Measurements from ENCODE around the gene PLD1. TPM values are rescaled to one million over a fixed set of nuclear protein-coding genes. Genes with fewer than 3 reads are reported as not detected.

The PLD1 gene
- total RNA-seq, 1 experiment from 2014 or later = 32.5 TPM

DNA sequence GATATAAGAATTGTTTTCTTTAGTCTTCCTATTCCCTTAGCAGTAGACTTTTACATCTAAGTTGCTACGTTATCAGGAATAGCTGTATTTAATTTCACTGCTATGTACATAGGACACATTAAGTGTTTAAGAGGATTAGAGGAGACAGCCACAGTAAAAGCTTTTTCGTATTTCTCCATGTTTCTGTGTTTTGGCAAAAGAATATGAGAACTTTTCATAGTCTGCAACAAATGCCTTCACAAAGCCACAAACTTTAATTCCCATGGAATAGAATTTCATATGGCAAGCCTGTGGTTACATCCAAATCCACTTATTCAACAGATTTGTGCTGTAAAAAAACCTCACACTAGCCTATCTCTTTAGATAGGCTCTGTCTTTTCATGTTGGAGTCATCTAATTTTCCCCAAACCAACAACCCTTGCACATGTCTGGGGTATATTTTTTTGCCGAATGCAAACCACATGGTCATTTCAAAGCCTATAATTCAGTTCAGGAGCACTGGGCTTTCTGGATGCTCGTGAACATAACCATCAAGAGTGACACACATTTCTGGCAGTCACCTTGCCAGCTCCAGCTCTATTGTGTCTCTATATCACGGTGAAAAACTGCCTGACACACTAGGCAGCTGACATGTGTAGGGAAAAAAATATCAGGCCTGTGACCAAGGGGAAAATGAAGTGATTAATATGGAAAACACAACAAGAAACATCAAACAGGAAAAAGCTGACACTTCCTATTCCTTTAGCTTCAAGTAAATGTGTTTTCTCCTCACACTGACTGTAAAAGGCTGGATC is 19.2 kb downstream of the PLD1 start:
- Histone ChIP-seq H3K9me2 (ENCODE audit: insufficient read depth) (no peaks in the 10 kb centered on the region), H2AFZ (no peak overlapping the region), H4K20me1 (ENCODE audit: insufficient read depth) (no peaks in the 10 kb centered on the region), H3K27me3 (ENCODE audit: insufficient read depth, low read depth) (no peaks in the 10 kb centered on the region), H3K27ac (peak overlapping the region; percentile 61), H3K4me1 (replicated peaks; ENCODE audit: insufficient read depth) (peaks cover 41% of the 10 kb centered on the region), H3K79me2 (ENCODE audit: low read depth) (peaks cover 23% of the 10 kb centered on the region; the same call in 1 of the 2 replicates), H3F3A (ENCODE audit: insufficient read depth, low read depth) (peaks cover 19% of the 10 kb centered on the region), H3K36me3 (ENCODE audit: low read depth) (peaks cover 11% of the 10 kb centered on the region), H3K9me3 (ENCODE audit: insufficient read depth, low read depth) (no peaks in the 10 kb centered on the region), H3K4me2 (peak overlapping the region; percentile 46), H3K4me3 (no peak overlapping the region)
- CTCF ChIA-PET = interaction anchor here (0.6 to 1.3 kb wide), 4 partner anchors 19 to 105 kb away, joined by 3 to 8 read pairs (median 4); no protein-coding TSS in a partner anchor
- TF ChIP-seq, protein P1, sequence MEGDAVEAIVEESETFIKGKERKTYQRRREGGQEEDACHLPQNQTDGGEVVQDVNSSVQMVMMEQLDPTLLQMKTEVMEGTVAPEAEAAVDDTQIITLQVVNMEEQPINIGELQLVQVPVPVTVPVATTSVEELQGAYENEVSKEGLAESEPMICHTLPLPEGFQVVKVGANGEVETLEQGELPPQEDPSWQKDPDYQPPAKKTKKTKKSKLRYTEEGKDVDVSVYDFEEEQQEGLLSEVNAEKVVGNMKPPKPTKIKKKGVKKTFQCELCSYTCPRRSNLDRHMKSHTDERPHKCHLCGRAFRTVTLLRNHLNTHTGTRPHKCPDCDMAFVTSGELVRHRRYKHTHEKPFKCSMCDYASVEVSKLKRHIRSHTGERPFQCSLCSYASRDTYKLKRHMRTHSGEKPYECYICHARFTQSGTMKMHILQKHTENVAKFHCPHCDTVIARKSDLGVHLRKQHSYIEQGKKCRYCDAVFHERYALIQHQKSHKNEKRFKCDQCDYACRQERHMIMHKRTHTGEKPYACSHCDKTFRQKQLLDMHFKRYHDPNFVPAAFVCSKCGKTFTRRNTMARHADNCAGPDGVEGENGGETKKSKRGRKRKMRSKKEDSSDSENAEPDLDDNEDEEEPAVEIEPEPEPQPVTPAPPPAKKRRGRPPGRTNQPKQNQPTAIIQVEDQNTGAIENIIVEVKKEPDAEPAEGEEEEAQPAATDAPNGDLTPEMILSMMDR (conservative IDR thresholded peaks at IDR 0.05) = no peak
- no peak for TF ChIP-seq EZH2 (IDR thresholded peaks at IDR 0.05; ENCODE audit: low read depth)
- no peak for DNase-seq
- intact Hi-C loops (cut with micrococcal nuclease; ENCODE audit: unreplicated experiment) = no loop called here
- POLR2A ChIA-PET (ENCODE audit: unreplicated experiment) = interaction anchor here (0.6 kb wide), 1 partner anchor 206 kb away, joined by 3 read pairs; no protein-coding TSS in a partner anchor
- BruUV-seq (replicated peaks) = no TSS peak

DNA sequence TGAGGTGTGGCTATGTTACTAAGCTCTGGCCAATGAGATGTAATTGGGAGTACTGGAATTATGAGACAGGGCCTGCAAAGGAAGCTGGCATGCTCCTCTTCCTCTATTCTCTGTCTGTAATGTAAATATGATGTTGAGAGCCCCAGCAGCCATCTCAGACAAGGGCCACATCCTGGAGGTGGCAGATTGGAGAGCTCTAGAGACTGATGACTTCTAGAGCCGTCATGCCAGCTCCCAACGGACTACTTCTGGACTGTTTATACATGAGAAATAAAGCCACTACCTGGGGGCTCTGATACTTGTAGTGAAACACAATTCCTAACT is 19.7 kb downstream of the PLD1 start:
- H3K4me1 ChIP-seq (replicated peaks; ENCODE audit: insufficient read depth) = peaks cover 41% of the 10 kb centered on the region
- no peaks in the 10 kb centered on the region for H3K9me3 ChIP-seq (ENCODE audit: insufficient read depth, low read depth)
- H3F3A ChIP-seq (ENCODE audit: insufficient read depth, low read depth) = peaks cover 19% of the 10 kb centered on the region
- no peak overlapping the region for H3K27ac ChIP-seq
- H3K4me3 ChIP-seq = no peak overlapping the region
- BruUV-seq (replicated peaks) = no TSS peak
- H4K20me1 ChIP-seq (ENCODE audit: insufficient read depth) = no peaks in the 10 kb centered on the region
- peaks cover 11% of the 10 kb centered on the region for H3K36me3 ChIP-seq (ENCODE audit: low read depth)
- H3K79me2 ChIP-seq (ENCODE audit: low read depth) = peaks cover 23% of the 10 kb centered on the region; the same call in 1 of the 2 replicates
- TF ChIP-seq, protein P1 (conservative IDR thresholded peaks at IDR 0.05) = no peak
- no peak for TF ChIP-seq EZH2 (IDR thresholded peaks at IDR 0.05; ENCODE audit: low read depth)
- no peaks in the 10 kb centered on the region for H3K9me2 ChIP-seq (ENCODE audit: insufficient read depth)
- intact Hi-C loops (cut with micrococcal nuclease; ENCODE audit: unreplicated experiment) = no loop called here
- ChIA-PET POLR2A (ENCODE audit: unreplicated experiment) (no interaction called here), CTCF (interaction anchor here (1.2 to 1.3 kb wide), 2 partner anchors 18 to 39 kb away, joined by 3 to 8 read pairs; no protein-coding TSS in a partner anchor)
- H3K27me3 ChIP-seq (ENCODE audit: insufficient read depth, low read depth) = no peaks in the 10 kb centered on the region
- DNase-seq = no peak
- H2AFZ ChIP-seq = no peak overlapping the region
- no peak overlapping the region; the same call in 1 of the 2 replicates for H3K4me2 ChIP-seq

DNA sequence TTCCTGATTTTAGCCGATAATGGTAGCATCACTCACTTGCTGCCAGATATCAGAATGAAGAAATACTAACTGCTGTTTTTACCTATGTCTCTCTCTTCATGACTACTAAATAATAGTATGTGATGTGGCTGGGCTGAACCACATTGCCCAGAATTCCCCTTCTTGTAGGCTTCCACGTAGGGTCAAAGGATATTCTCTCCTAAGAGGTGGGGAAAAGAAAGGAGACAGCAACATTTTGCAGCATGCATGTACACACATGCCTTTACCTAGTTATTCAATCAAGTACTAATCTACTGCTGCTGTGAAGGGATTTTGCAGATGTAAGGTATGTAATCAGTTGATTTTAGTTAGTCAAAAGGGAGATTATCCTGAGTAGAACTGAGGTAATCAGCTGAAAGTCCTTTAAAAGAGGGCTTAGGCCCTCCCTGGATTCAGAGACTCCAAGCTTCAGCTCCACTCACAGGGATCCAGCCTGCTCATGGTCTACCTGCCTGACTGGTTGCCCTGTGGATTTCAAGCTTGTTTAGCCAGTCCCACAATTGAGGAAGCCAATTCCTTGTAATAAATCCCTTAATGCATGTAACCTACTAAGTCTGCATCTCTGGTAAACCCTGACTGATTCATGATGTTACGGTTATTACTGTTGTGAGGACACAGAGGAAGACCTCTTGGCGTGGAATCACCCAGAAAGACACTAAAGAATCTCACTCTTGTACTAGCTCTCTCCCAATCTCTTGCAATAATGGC is 20.4 kb downstream of the PLD1 start:
- H3F3A ChIP-seq (ENCODE audit: insufficient read depth, low read depth) = peaks cover 19% of the 10 kb centered on the region
- peaks cover 11% of the 10 kb centered on the region for H3K36me3 ChIP-seq (ENCODE audit: low read depth)
- no peaks in the 10 kb centered on the region for H3K9me2 ChIP-seq (ENCODE audit: insufficient read depth)
- peak in 1 of 2 experiments; percentile 66 for DNase-seq
- no peak for TF ChIP-seq EZH2 (IDR thresholded peaks at IDR 0.05; ENCODE audit: low read depth)
- TF ChIP-seq, protein P1 (conservative IDR thresholded peaks at IDR 0.05) = no peak
- H2AFZ ChIP-seq = no peak overlapping the region
- no peaks in the 10 kb centered on the region for H3K9me3 ChIP-seq (ENCODE audit: insufficient read depth, low read depth)
- intact Hi-C loops (cut with micrococcal nuclease; ENCODE audit: unreplicated experiment) = no loop called here
- H3K79me2 ChIP-seq (ENCODE audit: low read depth) = peaks cover 23% of the 10 kb centered on the region; the same call in 1 of the 2 replicates
- H3K4me2 ChIP-seq = no peak overlapping the region; the same call in 1 of the 2 replicates
- H3K27ac ChIP-seq = no peak overlapping the region
- peaks cover 41% of the 10 kb centered on the region for H3K4me1 ChIP-seq (replicated peaks; ENCODE audit: insufficient read depth)
- no peaks in the 10 kb centered on the region for H3K27me3 ChIP-seq (ENCODE audit: insufficient read depth, low read depth)
- no peaks in the 10 kb centered on the region for H4K20me1 ChIP-seq (ENCODE audit: insufficient read depth)
- no TSS peak for BruUV-seq (replicated peaks)
- CTCF ChIA-PET = interaction anchor here (1.2 kb wide), 1 partner anchor 40 kb away, joined by 3 read pairs; no protein-coding TSS in a partner anchor
- POLR2A ChIA-PET (ENCODE audit: unreplicated experiment) = no interaction called here
- no peak overlapping the region for H3K4me3 ChIP-seq

All from PC-9 (cell line).